OCI-LY3 (cell line): ENCODE measurements around the gene CCDC106.

ENCODE experiments used
- EZH2phosphoT487 ChIP-seq: fragments of 200-600 bp; shearing (Covaris generic); IDR thresholded peaks from 2 replicates; pipeline ENCODE4 v1.6.1; 2018; ENCODE audit warnings: antibody characterized with exemption, mixed run types, low read depth
- TF ChIP-seq, protein P1 (sequence below): fragments of 200-600, 300-600 bp; sonication (generic); IDR thresholded peaks from 2 replicates; pipeline ENCODE4 v1.5.1; 2014; ENCODE audit warnings: antibody characterized with exemption, low read length, low read depth

DNA sequence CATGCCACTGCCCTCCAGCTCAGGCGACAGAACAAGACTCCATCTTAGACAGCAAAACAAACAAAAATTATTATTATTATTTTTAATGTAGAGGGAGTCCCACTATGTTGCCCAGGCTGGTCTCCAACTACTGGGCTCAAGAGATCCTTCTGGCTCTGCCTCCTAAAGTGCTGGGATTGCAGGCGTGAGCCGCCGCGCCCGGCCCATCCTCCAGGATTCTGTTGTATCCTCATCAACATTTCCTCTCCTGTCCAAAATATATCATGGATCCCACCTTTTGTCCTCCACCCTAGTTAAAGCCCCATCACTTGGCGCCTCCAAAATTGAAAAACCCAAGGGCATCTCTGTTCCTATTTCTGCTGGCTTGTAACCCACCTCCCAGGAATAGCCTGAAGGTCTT is 24.9 kb upstream of the CCDC106 start:
- TF ChIP-seq, protein P1, sequence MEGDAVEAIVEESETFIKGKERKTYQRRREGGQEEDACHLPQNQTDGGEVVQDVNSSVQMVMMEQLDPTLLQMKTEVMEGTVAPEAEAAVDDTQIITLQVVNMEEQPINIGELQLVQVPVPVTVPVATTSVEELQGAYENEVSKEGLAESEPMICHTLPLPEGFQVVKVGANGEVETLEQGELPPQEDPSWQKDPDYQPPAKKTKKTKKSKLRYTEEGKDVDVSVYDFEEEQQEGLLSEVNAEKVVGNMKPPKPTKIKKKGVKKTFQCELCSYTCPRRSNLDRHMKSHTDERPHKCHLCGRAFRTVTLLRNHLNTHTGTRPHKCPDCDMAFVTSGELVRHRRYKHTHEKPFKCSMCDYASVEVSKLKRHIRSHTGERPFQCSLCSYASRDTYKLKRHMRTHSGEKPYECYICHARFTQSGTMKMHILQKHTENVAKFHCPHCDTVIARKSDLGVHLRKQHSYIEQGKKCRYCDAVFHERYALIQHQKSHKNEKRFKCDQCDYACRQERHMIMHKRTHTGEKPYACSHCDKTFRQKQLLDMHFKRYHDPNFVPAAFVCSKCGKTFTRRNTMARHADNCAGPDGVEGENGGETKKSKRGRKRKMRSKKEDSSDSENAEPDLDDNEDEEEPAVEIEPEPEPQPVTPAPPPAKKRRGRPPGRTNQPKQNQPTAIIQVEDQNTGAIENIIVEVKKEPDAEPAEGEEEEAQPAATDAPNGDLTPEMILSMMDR: no peak
- TF ChIP-seq EZH2phosphoT487: no peak
